GM19372 (cell line): Measurements from ENCODE around the gene DDC.
"Not testable (repeated sequence)": the region's sequence is repeated elsewhere in the genome, so short reads cannot be mapped to it uniquely, and the experiment has no call there.

Experiments
- ATAC-seq: cut with Tn5 transposase; IDR thresholded peaks from one replicate; pipeline ENCODE4 v1.9.1; 2021; ENCODE audit warnings: mild to moderate bottlenecking, low read depth, moderate library complexity; ENCODE audit not compliant: unreplicated experiment

Gene DDC

DNA sequence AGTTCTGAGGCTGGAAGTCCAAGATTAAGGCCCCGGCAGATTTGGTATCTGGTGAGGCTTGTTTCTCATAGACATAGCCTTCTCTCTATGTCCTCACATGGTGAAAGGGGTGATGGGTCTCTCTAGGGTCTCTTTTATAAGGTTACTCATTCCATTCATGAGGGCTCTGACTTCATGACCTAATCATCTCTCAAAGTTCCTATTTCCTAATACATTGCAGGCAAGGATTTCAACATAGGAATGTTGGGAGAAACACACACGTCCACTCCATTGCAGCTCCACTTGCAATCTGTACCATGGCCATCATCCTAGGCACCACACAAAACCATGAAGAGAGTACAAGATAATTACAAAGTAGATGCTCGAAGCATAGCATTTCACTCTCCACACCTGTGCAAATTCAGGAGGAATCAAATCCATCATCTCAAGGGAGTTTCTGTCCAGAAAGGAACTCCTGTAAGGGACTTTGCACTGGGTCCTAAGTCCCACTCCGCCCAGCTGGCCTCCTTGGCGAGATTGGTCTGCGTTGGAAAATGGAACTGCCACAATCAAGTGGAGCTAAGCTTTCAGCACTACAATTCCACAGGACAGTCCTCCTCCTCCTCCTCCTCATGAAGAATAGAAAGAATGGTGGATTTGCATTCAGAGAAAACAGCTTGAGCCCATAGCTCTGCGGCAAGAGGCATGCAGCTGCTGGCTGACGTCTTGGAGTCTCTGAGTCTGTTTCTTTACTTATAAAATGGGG is 8.8 kb downstream of the DDC start:
- ATAC-seq: no peak

GRCh38 chr7:50555594-50556140 is 9.5 kb downstream of the DDC start:
- no peak for ATAC-seq

DNA sequence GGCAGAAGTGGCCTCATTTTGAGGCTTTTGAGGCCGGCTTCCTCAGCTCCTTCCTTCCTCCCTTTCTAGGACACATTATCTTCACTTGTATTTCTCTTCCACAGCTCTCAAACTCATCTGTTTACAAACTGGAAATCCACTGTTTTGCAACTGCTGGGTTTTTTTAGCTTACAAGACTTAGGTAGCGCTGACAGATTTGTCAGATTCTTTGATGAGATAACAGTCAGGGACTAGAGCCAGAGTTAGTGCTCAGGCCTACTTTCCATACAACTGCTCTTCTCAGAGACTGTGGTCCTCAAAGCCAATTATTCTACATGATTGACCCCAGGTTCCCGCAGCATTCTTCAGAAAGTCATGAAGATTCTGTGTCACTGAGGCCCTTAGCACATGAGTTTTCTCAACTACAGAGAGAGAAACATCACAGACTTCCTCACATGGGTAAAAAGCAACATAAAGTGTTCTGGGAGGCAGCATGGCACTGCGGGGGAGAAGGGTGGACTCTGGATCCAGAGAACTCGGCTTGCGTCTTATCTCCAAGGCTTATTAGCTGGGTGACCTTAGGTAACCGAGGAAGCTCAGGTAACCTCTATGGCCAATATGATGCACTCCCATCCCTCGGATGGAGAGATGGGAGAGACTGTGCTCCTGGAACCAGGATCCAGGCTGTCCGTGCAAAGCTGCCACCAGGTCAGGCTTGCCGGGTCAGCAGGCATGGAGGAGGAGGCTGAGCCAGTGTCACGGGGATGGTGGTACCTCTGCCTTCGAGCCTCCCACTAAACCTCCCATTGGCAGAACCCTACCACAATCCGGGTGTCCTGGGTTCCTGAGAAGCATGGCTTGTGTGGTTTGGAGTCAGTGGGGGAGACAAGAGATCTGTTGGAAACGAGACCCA is 10.5 kb downstream of the DDC start:
- ATAC-seq: no peak

- no peak for ATAC-seq
Measured at GRCh38 chr7:50553973-50554372, 11.2 kb downstream of the DDC start.

- ATAC-seq: no peak
Measured at GRCh38 chr7:50552921-50553320, 12.3 kb downstream of the DDC start.

DNA sequence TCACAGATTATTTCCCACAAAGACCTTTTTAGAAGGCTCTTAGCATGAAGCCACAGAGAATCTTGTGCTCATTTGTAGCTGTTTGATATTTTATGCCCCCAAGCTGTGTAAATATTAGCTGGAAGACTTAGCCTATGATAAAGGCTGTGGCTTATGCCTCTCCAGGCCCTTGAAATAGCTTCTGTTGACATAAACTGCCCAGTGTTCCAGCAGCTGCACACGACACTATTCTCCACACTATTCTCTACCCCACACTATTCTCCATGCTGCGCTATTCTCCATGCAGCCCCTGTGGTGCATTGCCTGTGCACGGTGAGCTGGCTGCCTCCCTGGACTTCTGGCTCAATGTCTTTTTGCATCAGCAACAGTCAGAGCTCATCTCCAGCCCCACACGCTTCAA is 13.1 kb downstream of the DDC start:
- no peak for ATAC-seq

DNA sequence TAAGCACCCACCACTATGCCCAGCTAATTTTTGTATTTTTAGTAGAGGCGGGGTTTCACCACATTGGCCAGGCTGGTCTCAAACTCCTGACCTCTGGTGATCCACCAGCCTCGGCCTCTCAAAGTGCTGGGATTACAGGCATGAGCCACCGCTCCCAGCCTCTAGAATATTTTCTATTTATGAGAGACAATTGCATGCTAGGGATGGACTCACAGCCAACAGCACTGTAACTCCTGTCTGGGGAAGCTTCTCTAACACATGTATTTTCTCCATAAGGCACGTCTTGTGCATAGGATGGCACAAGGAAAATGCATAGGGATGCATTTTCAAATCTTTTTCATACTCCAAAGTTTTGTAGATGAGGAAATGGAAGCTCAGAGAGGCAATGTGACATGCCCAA is 19.6 kb downstream of the DDC start:
- ATAC-seq: not testable (repeated sequence)

DNA sequence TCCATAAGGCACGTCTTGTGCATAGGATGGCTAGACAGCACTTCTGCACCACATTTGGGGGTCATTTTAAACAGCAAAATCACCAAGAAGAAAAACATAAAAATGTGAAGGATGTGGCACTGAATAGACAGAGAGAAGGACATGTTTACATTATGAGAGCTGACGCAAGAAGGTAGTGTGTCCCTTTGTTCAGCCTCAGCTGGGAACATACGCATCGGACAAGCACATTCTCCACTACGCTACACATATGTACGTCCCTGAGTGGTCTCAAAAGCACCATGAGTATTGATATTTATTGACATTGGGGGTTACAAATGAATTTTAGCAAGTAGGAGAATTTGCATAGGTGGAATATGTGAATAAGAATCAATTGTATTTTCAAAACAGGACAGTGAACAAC is 20.2 kb downstream of the DDC start:
- no peak for ATAC-seq

DNA sequence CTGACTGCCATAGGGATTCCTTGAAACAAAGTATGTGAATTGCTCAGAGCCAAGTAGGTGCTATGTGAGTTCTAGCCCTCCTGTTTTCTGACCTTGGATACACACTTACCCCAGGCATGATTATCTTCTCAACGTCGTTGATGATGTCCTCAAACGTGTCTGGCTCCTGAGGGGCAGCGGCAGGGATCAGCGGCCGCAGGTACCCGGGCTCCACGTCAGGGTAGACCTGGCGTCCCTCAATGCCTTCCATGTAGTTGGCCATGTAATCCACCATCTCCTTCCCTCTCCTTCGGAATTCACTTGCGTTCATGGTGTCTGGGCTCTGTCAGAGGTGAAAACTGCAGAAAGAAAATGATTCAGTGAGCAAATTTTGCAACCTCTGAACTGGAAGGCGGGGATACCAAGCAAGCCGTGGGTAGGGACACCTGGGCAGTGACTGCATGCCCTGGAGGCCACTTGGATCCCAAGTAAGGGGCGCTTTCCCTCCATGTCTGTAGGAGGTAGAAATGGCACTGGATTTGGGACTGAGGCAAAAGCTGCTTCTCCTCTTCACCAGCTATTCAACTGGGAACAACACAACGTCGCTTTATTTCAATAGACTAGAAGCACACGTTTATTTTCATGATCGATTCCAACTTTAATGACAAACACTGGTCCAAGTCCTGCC is 21.3 kb downstream of the DDC start:
- ATAC-seq: no peak

DNA sequence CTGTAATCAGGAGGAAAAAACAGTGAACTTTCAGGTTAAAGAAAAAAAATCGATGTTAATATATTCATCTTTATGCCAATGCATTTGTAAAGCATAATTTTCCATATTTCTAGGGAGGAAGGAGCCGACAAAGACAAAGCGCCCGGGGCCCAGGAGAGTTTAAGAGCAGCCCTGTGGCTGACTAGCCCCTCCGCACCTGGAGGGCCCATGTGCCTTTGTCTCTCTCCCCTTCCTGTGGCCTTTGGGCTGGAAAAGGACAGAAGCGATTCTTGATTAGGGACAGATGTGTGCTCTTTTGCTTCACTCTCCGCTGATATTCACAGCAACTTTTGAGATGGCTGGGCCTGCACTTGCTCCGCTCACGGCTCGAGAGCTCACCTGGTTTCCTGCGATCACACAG is 23.1 kb downstream of the DDC start:
- no peak for ATAC-seq

DNA sequence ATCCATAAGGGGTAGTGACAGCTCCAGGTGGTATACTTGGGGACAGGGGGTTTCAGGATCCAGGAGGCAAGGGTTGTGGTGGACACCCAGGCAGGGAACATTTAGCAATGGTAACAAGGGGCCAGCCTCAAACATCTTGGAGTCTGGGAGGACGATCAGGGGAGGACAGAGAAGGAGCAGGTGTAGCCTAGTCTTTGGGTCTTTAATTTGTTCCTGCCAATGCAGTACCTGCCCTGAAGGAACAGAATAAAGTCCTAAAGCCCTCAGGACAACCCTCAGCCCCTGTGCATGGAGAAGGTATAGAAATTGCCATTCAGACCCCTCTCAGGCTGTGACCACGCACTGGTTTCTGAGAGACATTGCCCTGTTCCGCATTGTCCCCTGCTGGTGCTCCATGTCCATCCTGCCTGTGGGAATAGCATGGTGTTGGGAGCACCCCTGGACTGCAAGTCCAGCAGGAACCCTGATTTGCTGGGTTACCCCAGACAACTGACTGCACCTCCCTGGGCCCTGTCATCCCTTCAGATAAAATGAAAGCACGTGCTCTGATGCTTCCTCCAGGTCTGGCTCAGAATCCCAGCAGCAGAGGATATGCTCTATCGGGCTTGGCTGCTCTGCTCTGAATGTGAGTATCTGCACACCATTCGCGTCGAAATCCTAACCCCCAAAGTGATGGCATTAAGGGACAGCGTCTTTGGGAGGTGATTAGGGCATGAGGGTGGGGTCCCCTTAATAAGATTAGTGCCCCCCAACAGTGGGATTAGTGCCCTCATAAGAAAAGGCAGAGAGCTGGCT is 24.2 kb downstream of the DDC start:
- ATAC-seq: no peak

DNA sequence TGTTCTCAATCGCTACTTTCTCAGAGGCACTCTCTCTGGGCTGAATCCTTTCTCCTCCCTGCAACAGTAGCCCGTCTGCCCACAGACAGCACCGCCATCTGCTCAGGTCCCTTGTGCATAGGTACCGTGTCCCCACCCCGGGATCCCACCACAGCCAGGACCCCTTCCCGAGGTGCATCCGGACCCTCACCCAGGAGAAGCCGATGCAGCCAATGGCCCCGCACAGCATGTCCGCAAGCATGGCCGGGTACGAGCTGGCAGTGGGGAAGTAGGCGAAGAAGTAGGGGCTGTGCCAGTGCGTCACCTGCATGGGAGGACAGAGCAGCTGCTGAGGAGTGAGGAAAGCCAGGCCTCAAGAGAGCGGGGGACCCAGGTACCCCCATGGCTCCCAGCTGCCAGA is 25.5 kb downstream of the DDC start:
- ATAC-seq: no peak

DNA sequence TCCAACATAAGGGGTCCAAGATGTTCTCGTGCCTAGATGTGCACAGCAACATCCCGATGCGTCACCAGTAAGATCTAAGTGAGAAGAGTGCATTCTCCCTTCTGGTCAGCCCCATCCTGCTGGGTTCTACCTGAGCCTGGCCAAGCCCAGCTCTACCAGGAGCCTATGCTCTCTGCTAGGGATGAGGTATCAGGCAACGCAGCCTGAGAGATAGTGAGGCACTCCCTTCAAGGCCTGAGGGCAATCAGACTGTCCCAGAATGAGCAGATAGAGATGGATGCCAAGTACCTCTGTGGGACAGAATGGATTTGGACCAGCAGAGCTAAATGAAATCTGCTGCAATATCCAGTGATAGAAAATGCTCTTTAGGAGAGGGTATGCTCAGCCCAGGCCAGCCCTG is 26.7 kb downstream of the DDC start:
- ATAC-seq: no peak

DNA sequence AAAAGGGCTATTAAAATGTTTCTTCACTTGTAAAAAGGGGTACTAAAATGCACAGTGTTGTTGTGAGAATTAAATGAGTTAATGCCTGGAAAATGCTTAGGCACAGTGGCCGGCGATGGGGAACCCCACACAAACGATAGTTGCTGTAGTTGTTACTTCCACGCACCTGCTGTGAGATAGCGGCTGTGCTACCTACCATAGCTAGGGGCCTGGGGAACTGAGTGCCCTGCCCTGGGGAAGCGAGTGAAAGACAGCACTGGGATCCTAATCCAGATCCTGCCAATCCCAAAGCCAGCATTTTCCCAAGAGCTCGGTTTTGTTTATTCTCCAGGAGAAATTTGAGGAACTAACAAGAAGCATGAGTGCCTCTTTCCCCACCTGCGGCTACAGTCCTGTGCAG is 27.8 kb downstream of the DDC start:
- no peak for ATAC-seq

GRCh38 chr7:50535291-50535711 is 29.9 kb downstream of the DDC start:
- ATAC-seq: not testable (repeated sequence)

GRCh38 chr7:50534690-50535290 is 30.4 kb downstream of the DDC start:
- no peak for ATAC-seq

- no peak for ATAC-seq
Measured at GRCh38 chr7:50533866-50534265, 31.3 kb downstream of the DDC start.

DNA sequence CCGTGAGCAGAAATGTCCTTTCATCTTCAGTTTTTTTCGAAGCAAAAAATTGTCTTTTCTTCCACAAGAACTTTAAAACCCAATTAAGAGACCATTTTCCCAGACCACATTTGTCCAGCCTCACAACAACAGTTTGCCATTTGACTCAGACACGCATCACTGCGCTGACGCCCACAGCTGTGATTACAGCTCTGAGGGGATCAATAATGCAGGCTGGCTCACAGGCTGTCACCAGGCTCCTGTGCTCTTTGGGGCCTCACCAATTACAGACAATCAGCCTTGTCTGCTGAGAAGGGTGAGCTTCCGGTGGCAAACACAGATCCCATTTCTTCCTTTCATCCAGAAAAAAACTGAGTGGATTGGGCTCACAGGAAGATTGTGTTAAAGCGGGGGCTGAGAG is 33.3 kb downstream of the DDC start:
- ATAC-seq: no peak

GRCh38 chr7:50531401-50531911 is 33.7 kb downstream of the DDC start:
- no peak for ATAC-seq

- ATAC-seq: no peak
Measured at GRCh38 chr7:50530766-50531165, 34.4 kb downstream of the DDC start.
